Karpas-422 (cell line): ENCODE data around the gene INVS. TPM values are rescaled to one million over a fixed set of nuclear protein-coding genes. Genes with fewer than 3 reads are reported as not detected.
A peak's percentile ranks its signal among the peaks of the same experiment; 100 is the strongest.
"Not testable (repeated sequence)": the region's sequence is repeated elsewhere in the genome, so short reads cannot be mapped to it uniquely, and the experiment has no call there.

ENCODE experiments used
- DNase-seq: peaks from one replicate; pipeline ENCODE4 v3.0.0-alpha.2; 2015
- H2AFZ ChIP-seq: fragments of 200-600 bp; sonication (generic); 2 replicates; pipeline ENCODE4 v1.6.1; 2014; ENCODE audit warnings: antibody characterized with exemption, low read length, mixed read lengths
- H3K27ac ChIP-seq: fragments of 200-600 bp; sonication (generic); 2 replicates; pipeline ENCODE4 v1.5.1; 2014; ENCODE audit warnings: mild to moderate bottlenecking, low read length, moderate library complexity
- H3K27me3 ChIP-seq: fragments of 200-600 bp; sonication (generic); 2 replicates; pipeline ENCODE4 v1.6.1; 2014; ENCODE audit warnings: low read length, mixed read lengths
- H3K36me3 ChIP-seq: fragments of 200-600 bp; sonication (generic); 2 replicates; pipeline ENCODE4 v1.6.1; 2014; ENCODE audit warnings: low read length, mixed read lengths; ENCODE audit not compliant: insufficient read depth
- H3K4me1 ChIP-seq: fragments of 200-600 bp; sonication (generic); 2 replicates; pipeline ENCODE4 v1.6.1; 2014; ENCODE audit warnings: mild to moderate bottlenecking, low read length, mixed read lengths
- H3K4me2 ChIP-seq: fragments of 200-600 bp; sonication (generic); 2 replicates; pipeline ENCODE4 v1.6.1; 2014; ENCODE audit warnings: low read length, low read depth, mild to moderate bottlenecking; ENCODE audit not compliant: poor library complexity, severe bottlenecking
- H3K4me3 ChIP-seq: fragments of 200-600 bp; sonication (generic); 2 replicates; pipeline ENCODE4 v1.5.1; 2014; ENCODE audit warnings: mild to moderate bottlenecking, antibody characterized with exemption, low read length, mixed read lengths
- H3K79me2 ChIP-seq: fragments of 200-600 bp; sonication (generic); 2 replicates; pipeline ENCODE4 v1.6.1; 2014; ENCODE audit warnings: mild to moderate bottlenecking, low read length, mixed read lengths
- H3K9ac ChIP-seq: fragments of 200-600 bp; sonication (generic); 2 replicates; pipeline ENCODE4 v1.6.0; 2014; ENCODE audit warnings: low read length
- H3K9me2 ChIP-seq: fragments of 200-600 bp; sonication (generic), shearing (Covaris generic); replicated peaks from 2 replicates; pipeline ENCODE4 v1.6.0; 2014; ENCODE audit warnings: mild to moderate bottlenecking, low read length, moderate library complexity; ENCODE audit not compliant: insufficient read depth
- H3K9me3 ChIP-seq: fragments of 300-700, 200-600 bp; sonication (generic); 2 replicates; pipeline ENCODE4 v1.6.1; 2014; ENCODE audit warnings: low read length, mixed read lengths
- H4K20me1 ChIP-seq: fragments of 200-600 bp; sonication (generic); 2 replicates; pipeline ENCODE4 v1.6.1; 2014; ENCODE audit warnings: mild to moderate bottlenecking, antibody characterized with exemption, low read length, low read depth; ENCODE audit not compliant: insufficient read depth
- total RNA-seq: library from RNA; depleted of rRNA; stranded (reverse); fragments of >200 nt; shearing (Covaris generic); gene quantifications from 2 replicates; pipeline ENCODE4 v1.2.3, GENCODE V29; 2014; ENCODE audit warnings: low replicate concordance

INVS gene
- total RNA-seq, 1 experiment from 2014 or later: 33.8 TPM

DNA sequence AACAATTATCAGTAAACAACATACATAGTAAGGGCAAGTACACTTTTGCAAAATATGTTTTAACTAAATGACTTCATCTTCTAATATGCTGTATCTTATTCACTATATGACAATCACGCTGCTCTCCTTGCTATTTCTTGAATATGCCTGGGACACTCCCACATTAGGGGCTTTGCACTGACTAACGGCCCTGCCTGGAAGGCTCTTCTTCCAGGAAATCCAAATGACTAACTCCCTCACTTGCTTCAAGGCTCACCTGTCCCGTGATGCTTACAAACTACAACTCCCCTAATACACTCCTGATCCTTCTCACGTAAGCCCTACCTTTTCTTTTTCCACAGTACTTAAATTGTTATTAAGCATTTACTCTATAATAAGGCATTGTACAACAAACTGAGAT lies 10.8 kb upstream of the INVS start:
- no peak overlapping the region for H3K9ac ChIP-seq
- peaks cover 65% of the 10 kb centered on the region for H3K4me1 ChIP-seq

DNA sequence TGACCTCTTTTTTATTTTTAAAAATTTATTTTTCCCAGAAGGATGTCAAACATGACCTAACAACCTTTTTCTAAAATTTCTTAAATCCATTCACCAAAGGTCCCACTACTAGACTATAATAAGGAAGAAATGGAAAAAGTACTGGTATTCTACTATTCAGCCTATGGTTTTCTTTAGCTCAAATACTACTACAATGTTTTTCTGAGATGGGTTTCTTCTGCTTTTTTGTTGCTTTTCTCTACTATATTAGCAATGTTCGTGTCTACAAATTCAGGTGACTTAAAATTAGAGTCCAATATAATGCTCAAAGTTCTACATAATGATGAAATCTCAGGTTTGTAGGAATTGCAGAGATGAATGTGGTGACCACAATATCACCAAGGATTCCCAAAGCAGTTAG lies 8.2 kb upstream of the INVS start:
- Histone ChIP-seq H3K79me2 (peaks cover 100% of the 10 kb centered on the region), H3K9ac (no peak overlapping the region), H4K20me1 (peaks cover 41% of the 10 kb centered on the region), H3K27me3 (no peaks in the 10 kb centered on the region), H3K9me2 (no peaks in the 10 kb centered on the region), H3K27ac (no peak overlapping the region), H3K9me3 (no peaks in the 10 kb centered on the region), H2AFZ (no peak overlapping the region), H3K4me2 (no peak overlapping the region), H3K4me3 (no peak overlapping the region), H3K36me3 (no peaks in the 10 kb centered on the region), H3K4me1 (peaks cover 58% of the 10 kb centered on the region)
- no peak for DNase-seq

More for the DNA sequence above, 10.8 kb upstream of the INVS start:
- no peaks in the 10 kb centered on the region for H3K9me2 ChIP-seq
- H3K79me2 ChIP-seq: peaks cover 100% of the 10 kb centered on the region
- H4K20me1 ChIP-seq: peaks cover 35% of the 10 kb centered on the region
- H3K4me3 ChIP-seq: no peak overlapping the region
- H3K27me3 ChIP-seq: no peaks in the 10 kb centered on the region
- H3K27ac ChIP-seq: no peak overlapping the region
- H3K9me3 ChIP-seq: no peaks in the 10 kb centered on the region
- H2AFZ ChIP-seq: no peak overlapping the region
- peak overlapping the region; percentile 3 for H3K4me2 ChIP-seq
- no peaks in the 10 kb centered on the region for H3K36me3 ChIP-seq
- DNase-seq: no peak

DNA sequence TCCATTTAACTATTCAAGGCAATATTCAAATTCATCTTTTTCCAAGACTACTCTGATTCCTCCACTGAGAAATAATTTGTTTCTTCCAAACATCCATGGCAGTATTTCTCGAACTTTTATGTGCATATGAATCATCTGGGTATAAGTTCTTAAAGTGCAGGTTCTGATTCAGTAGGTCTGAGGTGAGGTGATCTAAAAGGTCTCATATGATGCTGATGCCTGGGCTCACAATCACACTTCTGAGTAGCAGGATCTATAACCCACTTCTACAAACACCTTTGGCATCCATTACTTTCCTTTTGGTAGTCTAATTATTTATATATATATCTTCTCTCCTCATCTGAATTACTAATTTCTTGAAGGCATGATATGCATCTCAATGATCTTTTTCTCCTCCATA lies 7.4 kb upstream of the INVS start:
- no peak overlapping the region for H2AFZ ChIP-seq
- H3K9me3 ChIP-seq: no peaks in the 10 kb centered on the region
- no peak overlapping the region for H3K9ac ChIP-seq
- no peak overlapping the region for H3K4me3 ChIP-seq
- H4K20me1 ChIP-seq: peaks cover 45% of the 10 kb centered on the region
- H3K27me3 ChIP-seq: no peaks in the 10 kb centered on the region
- DNase-seq: no peak
- peaks cover 99% of the 10 kb centered on the region for H3K79me2 ChIP-seq
- no peaks in the 10 kb centered on the region for H3K9me2 ChIP-seq
- H3K36me3 ChIP-seq: no peaks in the 10 kb centered on the region
- peaks cover 55% of the 10 kb centered on the region for H3K4me1 ChIP-seq
- H3K4me2 ChIP-seq: no peak overlapping the region
- H3K27ac ChIP-seq: no peak overlapping the region

DNA sequence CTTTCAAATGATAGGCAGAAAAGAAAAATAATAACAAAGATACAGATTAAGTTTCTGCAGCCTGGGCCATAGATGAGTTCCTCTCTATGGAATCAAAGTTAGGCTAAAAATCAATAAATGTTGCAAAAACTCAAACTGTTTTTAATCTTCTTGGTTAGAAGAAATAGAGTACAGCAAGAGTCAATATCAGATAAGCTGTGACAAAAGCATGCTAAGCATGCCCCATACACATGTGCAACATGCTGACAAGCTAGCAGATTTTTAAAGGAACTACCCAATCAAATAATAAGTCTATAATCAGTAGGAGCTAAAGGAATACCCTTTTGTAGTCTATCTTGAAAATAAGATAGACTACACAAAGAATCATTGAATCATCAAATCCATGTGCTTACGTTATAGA lies 7.0 kb upstream of the INVS start:
- no peak overlapping the region for H2AFZ ChIP-seq
- no peak for DNase-seq
- no peaks in the 10 kb centered on the region for H3K36me3 ChIP-seq
- no peaks in the 10 kb centered on the region for H3K9me3 ChIP-seq
- H3K4me1 ChIP-seq: peaks cover 55% of the 10 kb centered on the region
- peaks cover 48% of the 10 kb centered on the region for H4K20me1 ChIP-seq
- no peak overlapping the region for H3K27ac ChIP-seq
- H3K9me2 ChIP-seq: no peaks in the 10 kb centered on the region
- peaks cover 99% of the 10 kb centered on the region for H3K79me2 ChIP-seq
- no peak overlapping the region for H3K9ac ChIP-seq
- no peaks in the 10 kb centered on the region for H3K27me3 ChIP-seq
- no peak overlapping the region for H3K4me2 ChIP-seq
- H3K4me3 ChIP-seq: no peak overlapping the region

DNA sequence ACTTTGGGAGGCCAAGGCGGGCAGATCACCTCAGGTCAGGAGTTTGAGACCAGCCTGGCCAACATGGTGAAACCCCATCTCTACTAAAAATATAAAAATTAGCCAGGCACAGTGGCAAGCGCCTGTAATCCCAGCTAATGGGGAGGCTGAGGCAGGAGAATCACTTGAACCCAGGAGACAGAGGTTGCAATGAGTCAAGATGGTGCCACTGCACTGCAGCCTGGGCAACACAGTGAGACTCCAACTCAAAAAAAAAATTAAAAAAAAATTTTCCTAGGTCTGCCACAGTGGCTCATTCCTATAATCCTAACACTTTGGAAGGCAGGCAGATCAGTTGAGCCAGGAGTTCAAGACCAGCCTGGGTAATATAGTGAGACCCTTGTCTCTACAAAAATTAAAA lies 4.6 kb upstream of the INVS start:
- not testable (repeated sequence) for H3K4me2 ChIP-seq, H3K9ac ChIP-seq, H3K27ac ChIP-seq, H2AFZ ChIP-seq, H3K27me3 ChIP-seq, DNase-seq, H3K4me3 ChIP-seq, H3K9me3 ChIP-seq, H3K9me2 ChIP-seq, H3K36me3 ChIP-seq
- H3K4me1 ChIP-seq: peaks cover 44% of the 10 kb centered on the region
- peaks cover 56% of the 10 kb centered on the region for H4K20me1 ChIP-seq
- H3K79me2 ChIP-seq: peaks cover 94% of the 10 kb centered on the region

DNA sequence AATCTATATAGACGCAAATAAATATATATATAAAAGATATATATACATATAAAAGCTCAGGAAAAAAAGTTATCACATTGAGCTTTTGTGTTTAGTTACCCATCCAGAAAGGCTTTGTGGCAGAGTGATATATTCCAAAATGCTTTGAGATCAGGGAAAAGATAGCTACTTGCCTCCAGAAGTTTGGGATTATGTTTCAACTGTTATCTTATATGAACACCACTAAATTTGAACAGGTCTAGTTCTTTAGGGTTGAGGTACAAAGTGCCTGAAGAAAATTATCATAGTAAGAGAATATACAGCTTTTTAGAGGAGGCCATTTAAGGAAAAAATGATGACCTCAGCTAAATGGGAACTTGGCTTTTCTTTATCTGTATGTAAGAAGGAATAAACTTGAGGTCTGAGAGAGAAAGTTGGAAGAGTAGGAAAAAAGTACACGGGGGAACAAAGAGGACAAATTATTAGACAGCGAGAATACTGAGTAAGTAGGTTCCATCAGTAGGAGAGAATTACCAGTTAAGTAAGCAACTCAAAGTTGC lies 2.6 kb upstream of the INVS start:
- H3K27ac ChIP-seq: no peak overlapping the region
- H3K9ac ChIP-seq: no peak overlapping the region; the same call in 1 of the 2 replicates
- no peaks in the 10 kb centered on the region for H3K27me3 ChIP-seq
- no peak for DNase-seq
- H3K9me2 ChIP-seq: no peaks in the 10 kb centered on the region
- peaks cover 89% of the 10 kb centered on the region for H3K79me2 ChIP-seq
- peak overlapping the region; percentile 99 for H3K4me2 ChIP-seq
- peaks cover 51% of the 10 kb centered on the region for H4K20me1 ChIP-seq
- peaks cover 4% of the 10 kb centered on the region; the same call in 1 of the 2 replicates for H3K36me3 ChIP-seq
- H2AFZ ChIP-seq: no peak overlapping the region
- peaks cover 46% of the 10 kb centered on the region for H3K4me1 ChIP-seq
- H3K9me3 ChIP-seq: no peaks in the 10 kb centered on the region
- H3K4me3 ChIP-seq: peak overlapping the region; percentile 93; the same call in 1 of the 2 replicates

DNA sequence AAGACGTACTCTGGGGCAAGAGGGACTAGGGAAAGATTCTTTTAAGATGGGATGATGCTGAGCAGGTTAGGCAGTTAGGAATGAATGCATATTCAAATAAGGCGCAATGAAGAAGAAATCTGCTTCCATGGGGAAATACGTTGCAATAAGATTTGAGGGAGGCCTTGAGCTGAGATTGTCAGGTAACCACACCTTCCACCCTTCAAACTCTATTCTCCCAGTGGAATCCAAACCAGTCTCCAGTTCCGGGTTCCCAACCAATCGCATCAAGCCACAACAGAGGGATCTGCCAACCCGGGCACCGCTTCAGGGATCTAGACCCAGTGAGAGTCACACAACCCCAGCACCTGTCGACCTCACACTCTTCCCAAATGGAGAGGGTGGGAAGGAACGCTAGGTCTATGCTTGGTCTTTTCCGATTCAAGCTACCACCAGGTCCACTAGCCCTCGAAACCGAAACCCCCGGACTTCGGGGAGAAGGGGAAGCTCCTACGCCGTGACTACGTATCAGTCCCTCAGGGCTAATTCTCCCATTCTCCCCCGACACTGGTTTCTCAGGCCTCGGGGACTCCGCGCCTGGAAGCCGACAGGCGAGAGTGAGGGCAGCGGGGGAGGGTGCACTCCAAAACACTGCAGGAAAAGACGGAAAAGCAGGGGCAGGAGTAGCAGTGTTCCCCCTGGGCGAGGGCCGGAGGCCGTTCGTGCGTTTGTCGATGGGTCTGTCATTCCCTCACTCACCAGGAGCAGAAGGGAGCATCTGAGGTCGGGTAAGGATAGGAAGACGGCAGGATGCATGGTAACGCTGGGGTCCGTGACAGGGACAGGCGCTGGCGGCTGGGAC lies 777 bp upstream of the INVS start:
- H3K79me2 ChIP-seq: peaks cover 78% of the 10 kb centered on the region
- peak overlapping the region; percentile 93 for H3K4me3 ChIP-seq
- peaks cover 40% of the 10 kb centered on the region for H4K20me1 ChIP-seq
- H3K4me2 ChIP-seq: peak overlapping the region; percentile 99
- peak; percentile 79 for DNase-seq
- H3K27me3 ChIP-seq: no peaks in the 10 kb centered on the region
- H3K36me3 ChIP-seq: peaks cover 8% of the 10 kb centered on the region; the same call in 1 of the 2 replicates
- peaks cover 42% of the 10 kb centered on the region for H3K4me1 ChIP-seq
- H2AFZ ChIP-seq: peak overlapping the region; percentile 20; the same call in 1 of the 2 replicates
- no peaks in the 10 kb centered on the region for H3K9me2 ChIP-seq
- H3K27ac ChIP-seq: peak overlapping the region; percentile 41
- H3K9ac ChIP-seq: peak overlapping the region; percentile 94
- H3K9me3 ChIP-seq: no peaks in the 10 kb centered on the region

DNA sequence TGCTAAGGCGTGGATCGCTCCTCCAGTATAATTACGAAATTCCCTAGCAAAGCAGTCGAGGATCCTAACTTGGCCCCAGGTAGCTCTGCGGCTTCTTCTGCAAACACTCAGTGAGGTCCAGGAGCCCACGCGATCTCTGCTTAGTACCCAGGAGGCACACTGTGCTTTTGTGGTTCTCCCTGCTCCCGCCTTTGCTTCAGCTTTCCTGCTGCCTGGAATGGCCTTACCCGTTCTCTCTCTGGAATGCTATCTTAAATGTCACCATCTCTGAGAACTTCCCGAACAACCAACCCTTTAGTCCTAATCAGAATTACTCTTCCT lies 639 bp downstream of the INVS start:
- H3K27ac ChIP-seq: peak overlapping the region; percentile 56; the same call in 1 of the 2 replicates
- H3K36me3 ChIP-seq: peaks cover 15% of the 10 kb centered on the region
- H2AFZ ChIP-seq: peak overlapping the region; percentile 79
- H4K20me1 ChIP-seq: peaks cover 31% of the 10 kb centered on the region
- peaks cover 33% of the 10 kb centered on the region for H3K4me1 ChIP-seq
- H3K4me3 ChIP-seq: peak overlapping the region; percentile 93
- peak; percentile 52 for DNase-seq
- peak overlapping the region; percentile 99 for H3K4me2 ChIP-seq
- H3K79me2 ChIP-seq: peaks cover 64% of the 10 kb centered on the region
- H3K9me3 ChIP-seq: no peaks in the 10 kb centered on the region
- H3K27me3 ChIP-seq: no peaks in the 10 kb centered on the region
- H3K9me2 ChIP-seq: no peaks in the 10 kb centered on the region
- peak overlapping the region; percentile 80 for H3K9ac ChIP-seq
